Measurements from ENCODE around the gene MEG3. TPM values are rescaled to one million over a fixed set of nuclear protein-coding genes. Genes with fewer than 3 reads are reported as not detected.

The MEG3 gene
- total RNA-seq, 1 donor: 1.7 TPM

DNA sequence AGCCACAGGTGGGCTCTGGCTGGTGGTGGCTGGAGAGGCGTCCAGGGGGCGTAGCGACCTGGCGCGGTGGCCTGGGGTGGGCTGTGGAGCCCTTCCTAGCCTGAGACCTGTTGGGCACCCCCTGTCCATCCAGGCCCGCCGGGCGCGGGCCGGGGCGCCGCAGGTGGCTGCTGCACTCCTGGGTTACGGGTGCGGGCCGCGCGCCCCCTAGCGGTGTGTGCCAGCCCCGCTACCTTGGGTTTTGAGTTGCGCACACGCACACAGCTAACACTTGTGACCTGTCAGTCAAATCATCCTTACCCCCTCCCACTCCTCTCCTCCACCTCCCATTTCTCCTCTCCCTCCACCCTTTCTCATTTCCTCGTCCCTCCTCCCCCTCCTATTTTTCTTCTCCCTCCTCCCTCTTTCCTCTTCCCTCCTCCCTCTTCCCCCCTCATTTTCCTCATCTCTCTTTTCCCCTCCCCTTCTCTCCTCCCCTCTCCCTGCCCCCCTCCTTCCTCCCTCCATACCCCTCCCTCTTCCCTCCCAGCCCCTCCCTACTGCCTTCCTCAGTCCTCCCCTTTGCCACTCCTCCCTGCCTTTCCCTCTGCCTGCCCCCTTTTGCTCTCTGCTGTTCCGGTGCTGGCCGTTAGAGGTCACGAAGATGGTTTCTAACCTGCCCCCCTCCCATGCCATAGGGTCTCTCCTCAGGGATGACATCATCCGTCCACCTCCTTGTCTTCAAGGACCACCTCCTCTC is 2.3 kb downstream of the MEG3 start:
- no peak overlapping the region for H3K4me3 ChIP-seq (ENCODE audit: low read length)
- H3K9me3 ChIP-seq (ENCODE audit: low read depth, low read length): no peaks in the 10 kb centered on the region
- peaks cover 9% of the 10 kb centered on the region for H3K27me3 ChIP-seq (ENCODE audit: insufficient read depth, low read length)
- no peaks in the 10 kb centered on the region for H3K4me1 ChIP-seq (ENCODE audit: insufficient read depth, low read length)

DNA sequence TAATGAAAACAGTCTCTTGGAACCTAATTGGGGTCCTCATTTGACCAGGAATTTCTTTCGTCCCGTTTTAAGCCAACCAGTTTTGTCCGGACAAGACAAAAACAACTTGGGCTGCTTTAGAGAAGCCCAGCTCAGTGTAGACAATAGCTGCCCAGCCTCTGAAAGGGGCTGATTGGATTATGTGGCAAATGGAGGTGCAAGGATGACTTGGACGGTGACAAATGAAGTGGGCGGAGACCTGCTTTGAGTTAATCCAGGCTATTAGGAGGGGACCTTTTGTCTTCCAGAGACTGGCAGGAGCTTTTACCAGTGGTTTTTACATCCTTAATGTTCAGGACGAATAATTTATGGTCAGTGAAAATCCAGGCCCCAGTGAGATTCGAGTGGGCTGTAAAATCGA is 4.8 kb downstream of the MEG3 start:
- Histone ChIP-seq H3K4me1 (ENCODE audit: insufficient read depth, low read length) (no peaks in the 10 kb centered on the region), H3K9me3 (ENCODE audit: low read depth, low read length) (no peaks in the 10 kb centered on the region), H3K4me3 (ENCODE audit: low read length) (no peak overlapping the region), H3K27me3 (ENCODE audit: insufficient read depth, low read length) (peaks cover 2% of the 10 kb centered on the region)

DNA sequence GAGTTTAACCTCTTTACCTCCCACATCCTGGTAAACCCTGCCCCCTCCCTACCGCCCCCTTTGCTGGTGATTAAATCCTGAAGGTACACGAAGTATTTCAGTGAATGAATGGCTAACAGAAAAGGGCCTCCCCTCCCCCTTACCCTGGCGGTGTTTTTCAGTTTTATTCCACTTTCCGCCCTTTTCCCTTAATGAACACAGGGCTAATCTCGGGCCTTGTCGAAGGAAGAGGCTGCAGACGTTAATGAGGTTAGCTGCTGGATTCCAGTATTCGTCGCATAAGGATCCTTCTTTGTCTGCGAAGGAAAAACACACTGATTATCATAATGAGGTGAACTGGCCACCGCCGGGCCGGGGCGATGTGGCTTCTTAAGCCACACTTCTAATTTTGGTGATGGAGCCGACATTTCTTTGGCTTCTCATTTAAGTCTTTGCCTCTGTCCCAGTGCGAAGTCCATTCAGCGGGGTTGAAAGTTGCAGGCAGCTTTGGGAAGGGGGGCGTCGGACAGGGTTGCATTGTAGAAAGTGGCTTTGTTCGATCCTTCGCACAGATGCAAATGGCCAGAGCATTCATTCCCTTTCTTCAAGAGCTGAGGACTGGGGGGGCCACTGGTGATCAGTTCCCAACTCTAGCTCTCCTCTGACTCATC is 6.5 kb downstream of the MEG3 start:
- H3K9me3 ChIP-seq (ENCODE audit: low read depth, low read length): no peaks in the 10 kb centered on the region
- no peaks in the 10 kb centered on the region for H3K27me3 ChIP-seq (ENCODE audit: insufficient read depth, low read length)
- H3K4me3 ChIP-seq (ENCODE audit: low read length): no peak overlapping the region
- no peaks in the 10 kb centered on the region for H3K4me1 ChIP-seq (ENCODE audit: insufficient read depth, low read length)

DNA sequence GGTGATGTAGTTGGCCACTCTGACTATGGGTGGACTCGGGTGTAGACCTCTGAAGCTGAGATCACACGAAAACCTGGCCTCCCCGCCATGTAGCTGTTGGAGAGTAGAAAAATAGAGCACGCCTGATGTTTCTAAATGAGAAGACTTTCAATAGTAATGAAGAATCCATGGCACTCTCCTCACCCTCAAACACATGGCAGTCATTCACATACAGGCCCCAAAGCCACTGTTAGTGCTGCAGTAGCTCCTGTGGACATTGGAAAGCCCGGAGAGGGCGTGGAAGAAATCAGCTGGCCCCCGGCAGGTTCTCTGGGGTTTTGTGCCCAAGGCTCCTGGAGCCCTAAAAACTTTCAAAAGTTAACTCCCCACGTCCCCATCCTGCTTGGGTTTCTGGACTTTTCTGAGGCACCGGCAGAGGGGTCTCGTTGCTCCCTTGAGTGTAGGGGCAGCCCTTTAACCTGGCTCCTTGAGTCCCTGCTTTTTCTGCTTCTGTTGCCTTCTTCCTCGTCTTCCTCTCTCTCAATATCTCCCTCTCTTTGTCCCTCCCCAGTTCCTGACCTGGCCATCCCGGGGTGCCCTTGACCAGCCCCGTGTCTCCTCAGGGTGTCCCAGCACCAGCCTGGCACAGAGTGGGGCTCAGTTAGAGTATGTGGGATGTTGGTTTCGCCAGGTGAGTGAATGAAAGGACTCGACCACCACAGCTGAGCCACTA is 8.3 kb downstream of the MEG3 start:
- no peak overlapping the region for H3K4me3 ChIP-seq (ENCODE audit: low read length)
- no peaks in the 10 kb centered on the region for H3K4me1 ChIP-seq (ENCODE audit: insufficient read depth, low read length)
- H3K27me3 ChIP-seq (ENCODE audit: insufficient read depth, low read length): no peaks in the 10 kb centered on the region
- no peaks in the 10 kb centered on the region for H3K9me3 ChIP-seq (ENCODE audit: low read depth, low read length)

DNA sequence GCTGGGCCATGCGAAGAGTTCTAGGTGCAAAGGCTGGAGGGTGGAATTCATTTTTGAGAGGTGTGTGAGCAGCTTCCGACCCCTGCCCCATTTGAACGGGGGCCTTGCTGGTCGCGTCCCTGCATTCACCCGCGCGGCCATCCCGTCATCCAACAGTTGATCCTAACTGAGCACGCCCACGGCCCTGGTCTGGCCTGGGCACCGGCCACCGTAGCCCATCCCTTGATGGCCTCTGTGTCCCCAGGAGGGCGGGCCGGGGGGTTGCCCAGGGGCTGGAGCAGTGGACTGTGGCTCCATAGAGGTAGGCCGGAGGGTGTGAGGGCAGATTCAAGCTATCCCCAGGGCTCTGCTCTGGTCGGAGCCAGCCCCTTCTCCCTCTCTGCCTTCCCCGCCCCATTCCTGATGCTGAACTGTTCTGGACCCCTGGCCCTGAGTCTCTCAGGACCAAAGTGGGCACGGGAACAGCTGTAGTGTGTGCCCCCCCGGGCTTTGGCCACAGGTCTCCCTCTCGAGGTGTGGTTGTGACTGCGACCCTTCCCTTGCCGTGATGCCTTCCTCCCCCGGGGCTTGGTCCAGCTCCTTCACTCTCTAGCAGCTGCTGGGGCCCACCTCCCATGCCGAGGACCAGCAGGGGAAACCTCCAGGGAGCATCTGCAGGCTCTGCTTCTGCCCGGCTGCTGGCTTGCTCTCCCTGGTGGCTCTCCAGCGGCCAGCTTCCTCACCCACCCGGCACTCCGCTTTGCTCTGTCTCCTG is 9.1 kb downstream of the MEG3 start:
- no peaks in the 10 kb centered on the region for H3K9me3 ChIP-seq (ENCODE audit: low read depth, low read length)
- no peak overlapping the region for H3K4me3 ChIP-seq (ENCODE audit: low read length)
- H3K4me1 ChIP-seq (ENCODE audit: insufficient read depth, low read length): no peaks in the 10 kb centered on the region
- no peaks in the 10 kb centered on the region for H3K27me3 ChIP-seq (ENCODE audit: insufficient read depth, low read length)

DNA sequence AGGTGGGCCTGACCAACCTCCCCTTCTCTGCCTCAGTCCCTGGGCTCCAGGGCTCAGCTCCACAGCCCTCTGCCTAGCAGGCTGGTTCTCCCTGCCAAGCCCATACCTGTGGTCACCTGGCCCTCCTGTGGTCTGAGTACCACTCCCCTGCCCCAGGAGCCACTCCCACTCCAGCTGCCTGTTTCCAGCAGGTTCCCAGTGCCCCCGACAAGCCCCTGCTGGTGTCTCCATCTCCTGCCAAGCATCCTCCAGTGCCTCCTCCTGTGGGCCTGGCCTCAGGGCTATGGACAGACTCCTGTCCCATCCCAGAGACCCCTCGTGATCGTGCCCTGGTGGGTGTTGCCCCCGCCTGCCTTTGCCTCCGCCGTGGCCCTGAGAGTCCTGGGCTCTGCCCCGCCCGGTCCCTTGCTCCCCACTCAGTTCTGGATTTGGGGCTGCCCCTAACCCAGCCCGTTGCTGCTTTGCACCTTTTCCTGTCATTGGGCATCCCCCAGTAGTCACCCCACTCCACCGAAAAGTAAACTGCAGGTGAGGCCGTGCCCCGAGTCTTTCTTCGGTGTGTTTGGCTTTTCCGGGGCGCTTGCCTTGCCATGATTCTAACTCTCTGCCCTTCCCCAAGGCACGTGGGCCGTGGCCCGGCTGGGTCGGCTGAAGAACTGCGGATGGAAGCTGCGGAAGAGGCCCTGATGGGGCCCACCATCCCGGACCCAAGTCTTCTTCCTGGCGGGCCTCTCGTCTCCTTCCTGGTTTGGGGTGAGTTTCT is 9.8 kb downstream of the MEG3 start:
- Histone ChIP-seq H3K27me3 (ENCODE audit: insufficient read depth, low read length) (no peaks in the 10 kb centered on the region), H3K4me3 (ENCODE audit: low read length) (no peak overlapping the region), H3K4me1 (ENCODE audit: insufficient read depth, low read length) (no peaks in the 10 kb centered on the region), H3K9me3 (ENCODE audit: low read depth, low read length) (no peaks in the 10 kb centered on the region)

DNA sequence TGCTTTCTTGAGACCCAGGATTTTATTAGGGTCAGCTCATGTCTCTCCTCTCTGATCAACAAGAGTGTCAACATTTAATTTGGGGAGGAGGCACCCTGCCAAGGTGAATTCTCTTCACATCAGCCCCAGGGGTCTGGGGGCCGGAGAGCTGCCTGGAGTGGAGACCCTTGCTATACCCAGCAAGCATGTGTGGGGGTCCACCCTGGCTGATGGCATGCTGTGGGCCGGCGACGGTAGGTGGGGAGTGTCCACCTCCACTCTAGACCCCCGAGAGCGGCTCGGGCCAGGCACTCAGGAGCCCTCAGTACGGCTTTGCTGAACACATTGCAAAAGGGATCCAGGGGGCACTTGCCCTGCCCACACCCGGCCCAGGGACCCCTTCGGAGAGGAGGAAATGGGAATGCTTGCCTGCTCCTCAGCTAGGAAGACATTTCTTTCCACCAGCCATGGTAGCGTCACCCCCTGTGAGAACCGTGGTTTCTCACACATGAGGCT is 10.4 kb downstream of the MEG3 start:
- Histone ChIP-seq H3K4me1 (ENCODE audit: insufficient read depth, low read length) (no peaks in the 10 kb centered on the region), H3K9me3 (ENCODE audit: low read depth, low read length) (no peaks in the 10 kb centered on the region), H3K27me3 (ENCODE audit: insufficient read depth, low read length) (no peaks in the 10 kb centered on the region), H3K4me3 (ENCODE audit: low read length) (no peak overlapping the region)

DNA sequence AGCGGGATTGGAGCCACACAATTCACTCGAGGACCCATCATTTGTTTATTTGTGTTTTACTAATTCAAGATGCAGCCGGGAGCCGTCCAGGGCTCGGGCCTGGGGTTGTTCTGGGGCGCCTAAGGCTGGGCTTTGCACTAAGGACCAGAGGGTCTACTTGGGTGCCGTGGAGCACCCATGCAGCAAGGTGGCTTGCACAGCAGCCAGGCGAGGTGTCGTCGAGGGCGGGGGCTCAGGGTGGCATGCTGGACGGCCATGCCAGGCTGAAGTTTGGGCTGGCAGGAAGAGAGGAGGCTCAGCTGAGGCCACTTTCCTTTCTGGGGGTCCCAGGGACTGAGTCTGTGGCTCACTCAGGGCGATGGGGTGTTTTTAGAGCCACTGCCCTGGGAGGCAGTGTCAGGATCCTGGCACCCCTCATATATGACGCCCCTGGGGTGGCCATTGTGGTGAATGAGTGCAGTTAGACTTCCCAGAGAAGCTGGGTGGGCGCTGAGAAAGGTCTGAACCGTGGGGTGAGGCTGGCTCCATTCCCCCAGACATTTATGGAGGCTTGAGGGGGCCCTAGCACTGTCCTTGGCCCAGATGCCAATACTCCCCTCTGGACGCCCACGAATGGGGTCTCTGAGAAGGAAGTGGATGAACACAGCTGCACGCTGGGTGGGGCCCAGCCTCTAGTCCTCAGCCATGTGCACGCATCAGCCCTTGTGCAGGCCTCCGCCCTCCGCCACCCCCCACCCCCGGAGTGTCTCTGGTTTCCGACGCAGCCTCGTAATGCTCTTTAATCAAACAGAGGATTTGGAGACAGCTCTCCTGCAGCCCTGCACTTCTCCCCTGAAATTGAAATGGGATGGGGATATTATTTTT is 11.3 kb downstream of the MEG3 start:
- Histone ChIP-seq H3K4me1 (ENCODE audit: insufficient read depth, low read length) (no peaks in the 10 kb centered on the region), H3K4me3 (ENCODE audit: low read length) (no peak overlapping the region), H3K9me3 (ENCODE audit: low read depth, low read length) (no peaks in the 10 kb centered on the region), H3K27me3 (ENCODE audit: insufficient read depth, low read length) (no peaks in the 10 kb centered on the region)

DNA sequence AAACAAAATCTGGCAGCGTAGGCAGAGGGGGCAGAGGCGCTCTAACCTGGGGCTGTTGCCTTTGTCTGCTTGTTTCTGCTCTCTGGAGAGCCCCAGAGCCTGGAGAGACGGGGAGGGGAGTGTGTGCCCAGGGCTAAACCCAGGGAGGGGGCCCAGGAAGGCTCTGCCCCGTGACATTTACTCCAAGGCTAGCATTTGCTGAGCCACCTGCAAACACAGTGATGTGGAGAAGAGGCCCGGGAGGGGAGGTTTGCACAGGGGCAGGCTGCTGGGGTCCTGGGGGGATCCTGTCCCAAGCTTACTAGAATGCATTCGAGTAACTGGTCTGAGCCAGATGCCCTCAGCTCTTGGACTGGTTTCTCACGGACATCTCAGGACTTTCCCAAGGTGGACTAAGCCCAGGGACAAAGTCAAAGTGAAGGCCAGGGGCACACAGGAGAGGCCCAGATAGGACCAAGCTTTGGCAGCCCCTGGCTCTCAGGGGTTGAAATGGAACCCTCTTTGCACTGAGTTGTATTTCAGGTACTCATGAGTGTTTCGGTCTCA is 12.0 kb downstream of the MEG3 start:
- Histone ChIP-seq H3K4me1 (ENCODE audit: insufficient read depth, low read length) (no peaks in the 10 kb centered on the region), H3K27me3 (ENCODE audit: insufficient read depth, low read length) (no peaks in the 10 kb centered on the region), H3K9me3 (ENCODE audit: low read depth, low read length) (no peaks in the 10 kb centered on the region), H3K4me3 (ENCODE audit: low read length) (no peak overlapping the region)

DNA sequence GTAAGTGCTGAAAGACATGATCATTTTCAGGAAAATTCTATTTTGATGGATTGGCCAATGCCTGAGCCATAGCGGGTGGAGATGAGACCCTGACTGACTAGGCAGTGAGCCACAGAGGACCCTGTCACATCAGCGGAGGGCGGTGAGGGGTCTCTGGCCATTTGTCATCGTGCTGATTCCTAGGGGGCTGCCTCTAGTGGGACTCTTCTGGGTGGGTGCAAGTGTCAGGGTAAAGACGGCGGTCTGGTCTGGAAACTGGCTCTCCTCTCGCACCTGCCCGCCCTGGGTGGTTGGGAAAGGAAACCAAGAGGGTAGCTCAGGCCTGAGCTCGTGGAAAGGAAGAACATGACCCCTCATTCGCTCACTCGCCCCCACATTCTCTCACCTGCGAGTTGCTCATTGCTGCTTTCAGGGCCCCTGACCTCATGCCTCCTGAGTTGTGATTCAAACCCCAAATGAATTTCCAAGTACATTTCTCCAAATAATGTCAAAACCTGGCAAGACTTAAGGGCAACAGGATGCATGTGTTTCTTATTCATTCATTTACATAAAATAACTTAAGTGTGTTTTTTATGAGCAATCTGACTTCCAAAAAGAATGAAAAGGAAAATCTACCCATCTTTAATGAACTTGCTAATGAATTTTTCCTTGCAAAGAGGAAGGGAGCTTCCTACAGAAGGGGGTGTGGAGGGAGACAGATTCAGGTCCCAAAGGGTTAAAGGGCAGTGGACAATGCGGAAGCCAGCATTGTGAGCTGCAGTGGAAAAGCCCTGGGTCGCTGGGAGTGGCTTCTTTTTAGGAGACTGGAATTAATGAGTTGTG is 12.8 kb downstream of the MEG3 start:
- H3K27me3 ChIP-seq (ENCODE audit: insufficient read depth, low read length): no peaks in the 10 kb centered on the region
- no peak overlapping the region for H3K4me3 ChIP-seq (ENCODE audit: low read length)
- H3K4me1 ChIP-seq (ENCODE audit: insufficient read depth, low read length): no peaks in the 10 kb centered on the region
- H3K9me3 ChIP-seq (ENCODE audit: low read depth, low read length): no peaks in the 10 kb centered on the region

DNA sequence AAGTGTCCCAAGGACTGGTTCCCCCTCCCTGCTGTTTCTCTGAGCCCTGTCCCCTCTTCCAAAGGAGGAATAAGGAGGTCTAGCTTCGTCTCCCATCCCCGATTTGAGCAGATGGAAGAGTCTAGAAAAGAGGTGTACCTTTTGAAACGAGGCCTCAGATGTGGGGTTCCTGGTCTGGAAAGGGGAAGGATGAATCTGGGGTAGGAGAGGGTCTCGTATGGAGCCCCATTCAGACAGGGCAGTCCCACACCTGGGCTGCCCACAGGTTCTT is 13.3 kb downstream of the MEG3 start:
- Histone ChIP-seq H3K4me1 (ENCODE audit: insufficient read depth, low read length) (no peaks in the 10 kb centered on the region), H3K9me3 (ENCODE audit: low read depth, low read length) (no peaks in the 10 kb centered on the region), H3K4me3 (ENCODE audit: low read length) (no peak overlapping the region), H3K27me3 (ENCODE audit: insufficient read depth, low read length) (no peaks in the 10 kb centered on the region)

DNA sequence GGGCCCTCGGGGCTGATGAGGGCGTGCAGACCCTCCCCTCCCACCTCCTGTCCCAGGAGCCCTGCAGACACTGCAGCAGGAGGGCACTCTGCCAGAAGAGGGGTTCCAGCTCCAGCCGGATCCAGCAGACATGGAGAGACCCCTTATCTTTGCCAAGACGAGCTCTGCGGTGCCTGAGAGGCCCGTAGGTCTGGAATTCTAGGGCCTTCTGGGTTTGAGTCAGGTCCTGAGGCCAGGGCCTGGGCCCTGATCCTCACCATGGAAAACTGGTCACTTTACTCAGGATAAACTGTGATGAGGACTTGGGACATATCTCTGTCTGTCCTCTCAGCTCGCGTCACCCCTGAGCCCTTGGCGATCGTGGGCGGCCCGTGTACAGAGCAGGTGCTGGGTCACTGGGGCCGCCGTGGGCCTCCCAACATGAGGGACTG is 13.8 kb downstream of the MEG3 start:
- Histone ChIP-seq H3K27me3 (ENCODE audit: insufficient read depth, low read length) (no peaks in the 10 kb centered on the region), H3K4me1 (ENCODE audit: insufficient read depth, low read length) (no peaks in the 10 kb centered on the region), H3K4me3 (ENCODE audit: low read length) (no peak overlapping the region), H3K9me3 (ENCODE audit: low read depth, low read length) (no peaks in the 10 kb centered on the region)
